Measurements from ENCODE around the gene TARS2.

TARS2 gene

GRCh38 chr1:150555971-150556865, 69.0 kb downstream of the TARS2 start:
- no peak for DNase-seq (ENCODE audit: low read depth in 2 of 2)

DNA sequence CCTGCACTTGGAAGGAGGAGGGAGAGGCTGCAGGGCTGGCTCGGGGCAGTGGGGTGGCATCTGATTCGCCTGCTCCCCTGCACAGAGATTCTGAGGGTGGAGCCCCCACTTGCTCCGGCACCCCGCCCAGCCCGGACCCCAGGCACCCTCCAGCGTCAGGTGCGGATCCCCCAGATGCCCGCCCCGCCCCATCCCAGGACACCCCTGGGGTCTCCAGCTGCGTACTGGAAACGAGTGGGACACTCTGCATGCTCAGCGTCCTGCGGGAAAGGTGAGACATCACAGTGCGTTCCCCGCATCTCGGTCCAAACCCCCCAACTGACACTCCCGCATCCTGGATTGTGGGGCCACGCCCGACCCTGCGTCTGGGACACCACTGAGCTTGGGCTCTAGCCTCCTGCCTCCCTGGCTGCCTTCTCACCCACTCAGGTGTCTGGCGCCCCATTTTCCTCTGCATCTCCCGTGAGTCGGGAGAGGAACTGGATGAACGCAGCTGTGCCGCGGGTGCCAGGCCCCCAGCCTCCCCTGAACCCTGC, 69.9 kb downstream of the TARS2 start:
- no peak for DNase-seq (ENCODE audit: low read depth in 2 of 2)

Data from stimulated activated CD4-positive, alpha-beta T cell treated with anti-CD3 and anti-CD28 coated beads, Interleukin-1b, Interleukin-23, amount 100 ng/mL, for 1 hour (primary cell).